Right ventricle myocardium inferior (tissue), 1 donor: ENCODE measurements around the gene SNURF. TPM values are rescaled to one million over a fixed set of nuclear protein-coding genes. Genes with fewer than 3 reads are reported as not detected.
"Not testable (repeated sequence)": the region's sequence is repeated elsewhere in the genome, so short reads cannot be mapped to it uniquely, and the experiment has no call there.

ENCODE experiments used
- ATAC-seq: fragments of 200-7000 bp; cut with Tn5 transposase; one replicate; pipeline ENCODE4 v1.9.1; 2020; ENCODE audit warnings: mild to moderate bottlenecking, moderate library complexity
- DNase-seq: peaks from one replicate; pipeline ENCODE4 v3.0.0; 2021; ENCODE audit errors: missing footprints
- intact Hi-C: fragments of 100-400 bp; cut with DNase I; formaldehyde crosslinking; loops from one replicate; pipeline ENCODE4 v1.11.0; 2022
- total RNA-seq: library from RNA; stranded (reverse); fragmentation: NEBNext Ultra II Directional; extraction: Animal tissue kit (Norgen Biotek cat#: 25700); gene quantifications from one replicate; pipeline ENCODE4 v1.2.1, GENCODE V29; 2021
- donor health status: DM: no; HTN: yes; CAD: no; lungs with severe emphysema.

The SNURF gene
- total RNA-seq, 1 donor from 2014 or later = 57.8 TPM

DNA sequence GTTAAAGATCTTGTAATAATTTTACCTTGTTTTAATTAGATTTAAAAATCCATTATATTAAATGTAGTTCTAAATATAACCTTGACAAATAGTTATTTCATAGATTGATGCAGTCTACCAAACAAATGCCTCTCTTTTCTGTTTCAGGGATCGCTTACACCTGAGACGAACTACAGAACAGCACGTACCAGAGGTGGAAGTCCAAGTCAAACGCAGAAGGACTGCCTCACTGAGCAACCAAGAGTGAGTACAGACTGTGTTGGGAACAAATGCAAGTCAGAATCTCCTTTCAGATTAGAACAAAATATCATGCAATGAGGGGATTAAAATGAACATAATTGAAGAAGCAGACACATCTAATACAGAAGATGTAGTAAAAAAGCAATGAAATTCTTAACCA is 7.2 kb downstream of the SNURF start:
- ATAC-seq (no peak), DNase-seq (no peak)
- intact Hi-C loops = no loop called here

DNA sequence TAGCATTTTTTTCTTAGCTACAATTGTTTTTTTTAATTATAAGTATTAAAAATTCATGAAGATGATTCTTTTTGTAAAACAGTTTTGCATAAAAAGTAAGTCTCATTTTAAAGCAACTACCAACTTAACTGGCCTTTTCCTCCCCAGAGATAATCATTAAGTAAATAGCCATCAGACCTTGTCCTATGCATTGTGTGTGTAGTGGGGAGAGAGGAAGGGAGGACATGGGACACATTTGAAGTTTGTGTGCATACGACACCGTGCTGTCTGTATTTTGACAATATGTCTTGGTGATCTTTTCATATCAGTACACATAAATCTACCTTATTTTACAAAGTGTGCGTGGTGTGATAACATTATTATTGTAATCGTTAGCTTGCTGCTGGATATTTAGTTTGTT is 8.1 kb downstream of the SNURF start:
- intact Hi-C loops = no loop called here
- ATAC-seq = no peak
- DNase-seq = no peak

DNA sequence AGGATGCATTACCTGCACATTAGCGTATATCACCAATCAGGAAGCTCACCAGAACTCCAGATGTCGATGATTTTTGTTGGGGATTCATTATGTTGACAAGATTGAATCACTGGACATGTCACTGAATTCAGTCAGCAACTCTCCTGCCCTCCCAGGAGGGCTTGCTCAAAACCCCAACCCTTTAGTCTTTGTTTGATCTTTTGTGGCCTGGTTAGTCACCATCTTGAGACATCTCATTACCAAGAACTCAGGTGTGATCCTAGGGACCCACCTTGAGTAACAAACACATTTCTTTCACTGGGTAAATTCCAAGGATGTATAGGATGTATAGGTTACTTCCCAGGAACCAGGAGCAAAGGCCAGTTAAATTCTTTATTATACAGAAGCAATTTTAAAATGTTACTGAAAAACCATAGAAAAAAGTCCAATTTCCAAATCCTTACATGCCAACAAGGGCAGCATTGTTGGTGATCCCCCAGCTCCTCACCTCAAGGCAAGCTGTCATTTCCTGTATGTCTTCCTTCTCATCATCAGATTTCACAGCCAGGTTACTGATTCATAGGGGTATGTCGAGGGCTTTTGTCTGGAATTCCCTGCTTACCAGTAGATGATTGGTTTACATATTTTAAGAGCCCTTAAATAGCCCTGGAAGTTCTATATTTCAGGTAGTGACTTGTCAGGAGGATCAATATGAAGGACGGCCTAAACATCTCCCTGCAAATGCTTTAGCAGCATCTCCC is 11.7 kb downstream of the SNURF start:
- no peak for DNase-seq
- no peak for ATAC-seq
- intact Hi-C loops = no loop called here

- ATAC-seq = no peak
- DNase-seq = no peak
- intact Hi-C loops = loop anchor here (10.0 kb wide), 2 partner anchors 54 to 134 kb away; no protein-coding TSS in a partner anchor
Observed at GRCh38 chr15:24971052-24971451, 16.3 kb downstream of the SNURF start.

- ATAC-seq (no peak), DNase-seq (no peak)
- intact Hi-C loops = loop anchor here (10.0 kb wide), 2 partner anchors 53 to 133 kb away; no protein-coding TSS in a partner anchor
Observed at GRCh38 chr15:24971772-24972171, 17.0 kb downstream of the SNURF start.

DNA sequence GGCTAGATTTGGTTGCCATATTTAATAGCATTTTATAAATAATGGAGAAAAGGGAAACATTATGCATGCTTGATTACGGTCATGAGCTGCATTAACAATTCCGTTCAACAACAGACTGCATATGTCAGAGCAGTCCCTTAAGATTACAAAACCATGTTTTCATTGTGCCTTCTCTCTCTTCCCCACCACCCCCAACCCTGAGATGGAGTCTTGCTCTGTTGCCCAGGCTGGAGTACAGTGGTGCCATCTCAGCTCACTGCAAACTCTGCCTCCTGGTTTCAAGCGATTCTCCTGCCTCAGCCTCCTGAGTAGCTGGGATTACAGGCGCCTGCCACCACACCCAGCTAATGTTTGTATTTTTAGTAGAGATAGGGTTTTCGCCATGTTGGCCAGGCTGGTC is 17.9 kb downstream of the SNURF start:
- intact Hi-C loops = loop anchor here (10.0 kb wide), 2 partner anchors 52 to 132 kb away; no protein-coding TSS in a partner anchor
- not testable (repeated sequence) for ATAC-seq, DNase-seq

DNA sequence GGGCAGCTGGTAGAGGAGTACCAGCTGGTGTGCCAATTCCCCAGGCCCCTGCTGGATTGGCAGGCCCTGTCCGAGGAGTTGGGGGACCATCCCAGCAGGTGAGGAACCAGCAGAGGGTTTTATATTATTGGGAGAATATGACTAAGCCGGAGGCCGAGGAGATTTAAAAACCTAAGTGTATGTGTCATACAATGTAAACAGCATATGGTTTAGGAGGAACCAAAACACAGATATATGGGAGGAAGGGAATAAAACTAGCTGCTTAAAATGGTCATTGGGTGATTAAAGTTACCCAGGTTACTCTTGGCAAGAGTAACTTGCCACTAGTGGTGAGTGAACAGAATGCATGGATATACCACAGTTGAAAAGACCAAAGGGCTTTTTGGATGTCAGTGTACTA is 22.1 kb downstream of the SNURF start:
- ATAC-seq (no peak), DNase-seq (no peak)
- intact Hi-C loops = loop anchor here (10.0 kb wide), 2 partner anchors 48 to 128 kb away; no protein-coding TSS in a partner anchor

DNA sequence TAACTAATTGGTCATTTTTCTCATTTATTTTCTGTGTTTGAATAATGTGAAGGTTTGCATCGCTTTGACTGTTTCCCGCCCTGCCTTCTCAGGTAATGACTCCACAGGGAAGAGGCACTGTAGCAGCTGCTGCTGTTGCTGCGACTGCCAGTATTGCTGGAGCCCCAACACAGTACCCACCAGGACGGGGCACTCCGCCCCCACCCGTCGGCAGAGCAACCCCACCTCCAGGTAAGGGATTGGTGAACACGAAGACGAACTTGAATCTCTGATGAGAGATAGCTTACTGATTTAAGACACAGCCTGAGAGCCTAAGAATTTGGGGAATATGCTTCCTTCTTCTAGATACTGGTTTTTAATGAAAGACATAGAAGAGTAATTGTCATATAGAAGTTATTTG is 22.9 kb downstream of the SNURF start:
- intact Hi-C loops = loop anchor here (10.0 kb wide), 2 partner anchors 47 to 127 kb away; no protein-coding TSS in a partner anchor
- DNase-seq = no peak
- no peak for ATAC-seq

- no peak for ATAC-seq
- intact Hi-C loops = no loop called here
Observed at GRCh38 chr15:24985224-24985623, 30.4 kb downstream of the SNURF start.

DNA sequence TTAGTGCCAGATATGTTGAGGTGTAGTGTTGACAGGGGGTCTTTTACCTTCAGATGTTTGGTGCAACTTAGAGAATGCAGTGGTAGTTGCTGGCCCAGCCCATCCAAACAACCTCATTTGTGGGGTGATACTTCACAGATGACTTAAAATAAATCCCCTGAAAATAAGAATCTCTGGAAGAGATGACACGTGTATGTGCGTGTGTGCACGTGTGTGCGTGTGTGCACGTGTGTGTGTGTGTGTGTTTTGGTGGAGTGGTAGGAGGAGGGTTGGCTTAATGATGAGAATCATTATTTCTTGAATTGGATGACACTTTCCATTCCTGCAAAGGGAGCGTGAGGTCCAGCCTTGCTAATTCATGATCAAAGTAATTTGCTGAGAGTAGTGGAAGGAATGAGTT is 31.9 kb downstream of the SNURF start:
- intact Hi-C loops = no loop called here
- no peak for DNase-seq
- no peak for ATAC-seq

More at GRCh38 chr15:24985224-24985623, 30.4 kb downstream of the SNURF start:
- DNase-seq = no peak

Other genes starting within 250 kb of the SNURF start
- gene SNRPN, start within 50 bp of the SNURF start, total RNA-seq = 408 TPM